DMS53 (cell line): ENCODE measurements around the gene SLC39A12.

Experiments used
- DNase-seq: peaks from one replicate; lab custom pipeline; 2025; lab: John Stamatoyannopoulos, UW

Gene SLC39A12

DNA sequence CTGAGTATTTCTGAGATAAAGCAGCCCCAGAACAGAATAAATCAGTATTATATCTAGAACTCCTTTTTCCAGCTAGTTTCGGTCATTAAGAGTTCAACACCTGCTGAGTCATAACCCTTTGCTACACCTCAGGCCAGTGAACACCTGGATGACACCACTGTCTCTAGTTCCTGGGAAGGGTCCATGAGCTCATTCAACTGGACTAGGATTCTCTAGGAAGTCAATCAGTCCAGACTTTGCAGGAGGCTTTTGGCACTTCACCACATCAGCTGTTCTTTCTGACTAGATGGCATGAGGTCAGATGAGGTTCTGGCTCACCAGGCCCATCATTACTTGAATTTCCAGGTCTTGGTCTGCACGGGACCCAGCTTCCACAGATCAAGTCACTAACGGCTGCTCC, 11.7 kb downstream of the SLC39A12 start:
- peak; percentile 71 for DNase-seq

DNA sequence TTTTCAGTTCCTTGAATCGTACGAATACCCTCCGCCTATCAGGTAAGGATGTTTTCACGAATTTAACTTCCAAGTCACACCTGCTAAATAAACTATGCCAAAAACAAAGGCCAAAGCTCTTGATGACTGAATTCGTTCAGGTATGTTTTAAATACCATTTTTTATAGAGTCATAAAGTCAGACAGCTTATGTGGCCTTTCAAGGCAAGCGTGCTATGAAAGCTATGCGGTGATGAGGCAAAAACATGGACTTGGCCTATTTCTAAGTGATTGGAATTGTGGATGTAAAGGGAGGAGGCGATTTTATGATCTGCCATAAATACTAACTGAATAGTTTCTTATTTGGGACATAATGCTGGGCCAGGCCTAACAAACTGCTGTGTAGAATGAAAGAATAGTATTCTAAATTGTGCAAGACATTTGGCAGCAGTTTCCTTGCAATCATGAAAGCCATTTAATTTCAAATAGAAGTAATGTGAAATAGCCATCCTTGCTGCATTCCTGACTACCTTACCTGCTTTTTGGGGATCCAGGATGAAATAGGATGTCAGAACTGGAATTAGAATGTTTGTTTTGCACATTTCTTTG, 14.0 kb downstream of the SLC39A12 start:
- no peak for DNase-seq

DNA sequence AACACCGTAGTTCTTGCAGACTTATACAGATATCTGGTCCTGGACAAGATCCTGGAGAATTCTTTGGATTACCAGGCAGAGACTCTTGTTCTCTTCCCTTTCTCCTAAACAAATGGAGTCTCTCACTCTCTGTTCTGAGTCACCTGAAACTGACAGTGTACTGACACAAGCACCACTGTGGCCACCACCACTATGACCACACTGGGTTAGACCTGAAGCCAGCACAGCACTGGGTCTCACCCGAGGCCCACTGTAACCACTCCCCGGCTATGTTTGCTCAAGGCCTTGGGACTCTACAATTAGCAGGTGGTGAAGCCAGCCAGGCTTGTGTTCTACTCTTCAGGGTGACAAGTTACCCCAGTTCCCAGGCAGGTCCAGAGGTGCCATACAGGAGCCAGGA, 22.8 kb downstream of the SLC39A12 start:
- no peak for DNase-seq

DNA sequence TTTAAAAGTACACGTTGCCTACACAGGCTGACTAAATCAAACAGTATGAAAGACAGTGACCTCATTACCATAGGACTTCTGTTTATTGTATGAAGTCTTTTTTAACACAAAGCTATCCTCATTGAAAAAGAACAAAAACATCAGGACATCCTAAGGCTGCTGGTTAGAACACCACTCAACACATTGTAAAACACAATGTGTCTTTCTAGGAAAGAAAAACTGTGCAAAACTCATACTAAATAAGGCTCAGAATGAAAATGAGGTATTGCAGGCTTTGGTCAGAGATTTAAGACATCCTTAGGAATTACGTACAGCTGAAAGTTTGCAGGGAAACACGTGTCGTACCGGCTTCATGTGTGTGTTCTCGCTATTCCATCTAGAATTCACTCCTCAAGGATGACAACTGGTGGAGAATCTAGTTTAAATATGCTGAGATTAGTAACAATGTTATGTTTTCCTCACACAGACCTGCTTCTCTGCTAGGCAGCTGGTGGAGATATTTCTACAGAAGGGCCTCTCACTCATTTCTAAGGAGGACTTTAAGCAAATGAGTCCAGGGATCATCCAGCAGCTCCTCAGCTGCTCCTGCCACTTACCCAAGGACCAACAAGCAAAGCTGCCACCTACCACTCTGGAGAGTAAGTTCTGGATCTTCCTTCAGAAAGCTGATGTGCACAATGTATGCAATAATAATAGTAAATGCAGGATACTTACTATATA, 29.3 kb downstream of the SLC39A12 start:
- no peak for DNase-seq

DNA sequence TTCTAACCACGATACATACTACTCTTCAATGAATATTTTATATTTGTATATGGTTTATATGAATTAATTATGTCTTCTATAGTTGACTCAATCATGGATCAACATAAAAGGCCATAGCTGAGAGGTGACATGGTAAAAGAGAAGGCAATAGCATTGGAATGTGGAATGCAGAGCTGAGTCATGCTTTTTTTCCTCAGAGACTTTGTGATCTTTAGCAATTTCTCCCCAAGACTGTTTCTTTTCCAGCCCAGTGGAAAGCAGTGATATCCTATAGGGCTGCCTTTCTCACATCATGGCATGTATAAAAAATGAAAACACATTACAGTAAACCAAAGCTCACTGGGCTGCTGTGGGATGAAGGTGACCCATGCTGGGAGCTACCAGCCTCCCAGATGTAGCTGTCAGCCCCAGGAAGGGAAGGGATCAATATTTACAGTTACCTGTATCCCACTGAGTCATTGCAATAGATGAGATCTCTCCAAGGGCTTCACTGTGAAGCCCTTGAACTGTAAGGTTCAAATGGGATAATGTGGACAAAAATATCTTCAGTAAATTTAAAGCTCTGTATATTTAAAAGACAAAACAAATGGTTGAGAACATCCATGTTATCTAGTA, 30.2 kb downstream of the SLC39A12 start:
- DNase-seq: peak; percentile 28

DNA sequence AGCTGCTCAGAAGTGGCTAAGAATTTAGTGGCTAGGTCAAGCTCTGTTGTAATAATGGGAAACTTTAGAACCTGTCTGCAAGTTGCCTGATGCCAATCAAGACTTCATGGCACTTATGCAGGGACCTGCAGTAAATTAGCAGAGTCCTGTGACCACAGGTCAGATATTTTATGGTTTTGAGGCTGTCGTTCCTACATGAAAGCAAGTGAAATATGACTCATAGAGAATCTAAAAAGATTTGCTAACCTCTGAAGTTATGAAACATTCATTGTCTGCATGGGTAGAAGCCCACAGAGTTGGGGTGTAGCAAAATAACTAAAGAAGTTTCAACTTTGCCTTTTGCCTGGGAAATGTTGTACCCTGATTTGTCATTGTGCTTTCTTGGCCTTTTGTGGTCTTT, 32.3 kb downstream of the SLC39A12 start:
- no peak for DNase-seq

DNA sequence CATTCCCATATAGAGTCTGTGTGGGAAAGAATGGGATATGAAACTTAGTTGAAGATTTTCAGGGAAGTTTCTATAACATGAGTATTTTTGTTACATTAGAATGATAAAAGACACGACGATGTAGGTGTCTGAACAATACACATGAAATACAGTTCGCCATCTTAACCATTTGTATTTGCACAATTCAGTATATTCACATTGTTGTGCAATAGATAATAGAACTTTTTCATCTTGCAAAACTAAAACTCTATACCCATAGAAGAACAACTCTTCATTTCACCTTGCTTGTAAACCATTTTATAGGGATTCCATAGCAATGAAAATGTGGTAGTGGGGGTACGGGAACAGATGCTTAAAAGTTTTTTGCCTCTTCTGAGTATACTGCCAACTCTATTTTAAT, 32.8 kb downstream of the SLC39A12 start:
- no peak for DNase-seq

DNA sequence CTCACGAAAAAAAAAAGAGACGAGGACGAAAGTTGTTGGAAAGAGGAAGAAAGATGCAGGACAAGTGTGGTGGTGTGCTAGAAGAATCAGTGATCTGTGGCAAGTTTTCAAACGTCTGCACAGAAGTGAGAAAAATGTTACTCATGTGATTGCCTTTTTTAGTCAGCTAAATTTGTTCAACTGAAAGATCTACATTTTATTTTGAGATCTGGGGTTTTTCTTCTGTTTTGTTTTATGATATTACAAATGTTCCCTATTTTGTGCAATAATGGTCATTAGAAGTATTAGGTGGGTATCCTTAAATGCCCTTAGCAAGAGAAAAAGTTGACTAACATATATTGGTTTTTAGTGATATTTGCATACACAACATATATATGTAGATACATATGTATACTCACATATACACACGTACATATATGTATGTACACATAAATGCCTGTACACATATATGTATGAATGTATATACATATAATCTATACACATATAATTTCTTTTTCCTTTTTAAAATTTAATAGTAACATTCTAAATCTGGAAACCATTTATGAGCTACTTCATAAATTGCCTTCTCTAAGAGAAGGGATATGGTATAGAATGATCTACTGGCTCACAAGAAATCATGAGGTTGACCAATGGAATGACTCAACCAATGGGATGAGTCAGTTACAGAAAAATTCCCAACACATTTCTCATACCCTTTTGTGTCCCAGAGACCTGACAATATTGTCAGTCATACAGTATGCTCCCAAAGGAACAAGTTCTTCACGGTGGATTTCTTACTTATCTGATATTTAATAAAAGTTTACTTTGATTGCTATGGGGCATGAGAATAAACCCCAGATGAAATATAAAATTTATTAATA, 38.4 kb downstream of the SLC39A12 start:
- DNase-seq: peak; percentile 36

DNA sequence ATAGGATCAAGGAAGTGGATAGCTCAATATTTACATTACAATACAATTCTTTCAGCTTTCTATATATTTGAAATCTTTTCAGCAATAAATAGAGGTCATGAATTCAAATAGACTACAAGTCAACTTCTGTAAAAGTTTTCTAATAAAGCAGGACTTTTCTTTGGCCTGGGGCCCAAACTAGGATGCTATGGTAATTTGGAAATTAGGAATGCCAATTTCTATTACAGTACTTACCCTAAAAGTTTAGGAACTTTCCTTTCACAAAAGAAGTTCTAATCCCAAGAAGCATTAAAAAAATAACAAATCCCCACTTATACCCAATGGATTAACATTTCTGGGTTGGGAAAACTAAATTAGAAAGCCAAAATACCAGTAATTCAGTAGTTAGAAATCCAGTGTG, 40.5 kb downstream of the SLC39A12 start:
- DNase-seq: no peak

DNA sequence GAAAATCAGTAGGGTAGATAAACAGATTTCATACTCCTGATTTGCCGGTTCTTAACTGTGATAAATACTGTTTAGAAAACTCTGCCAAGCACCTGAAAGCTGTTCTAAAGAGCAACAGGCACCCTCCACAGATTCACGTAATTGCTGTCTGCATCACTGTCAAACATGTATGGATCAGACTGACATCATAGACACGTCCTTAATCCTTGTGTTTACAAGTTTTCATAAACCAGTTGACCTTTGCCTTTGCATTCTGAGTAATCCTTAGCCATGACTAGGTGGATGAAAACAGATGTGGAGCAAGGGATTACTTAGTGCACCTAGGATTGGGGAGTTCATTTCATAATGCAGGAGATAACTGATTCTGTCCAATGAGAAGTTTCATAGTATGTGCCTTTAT, 41.6 kb downstream of the SLC39A12 start:
- peak; percentile 90 for DNase-seq

DNA sequence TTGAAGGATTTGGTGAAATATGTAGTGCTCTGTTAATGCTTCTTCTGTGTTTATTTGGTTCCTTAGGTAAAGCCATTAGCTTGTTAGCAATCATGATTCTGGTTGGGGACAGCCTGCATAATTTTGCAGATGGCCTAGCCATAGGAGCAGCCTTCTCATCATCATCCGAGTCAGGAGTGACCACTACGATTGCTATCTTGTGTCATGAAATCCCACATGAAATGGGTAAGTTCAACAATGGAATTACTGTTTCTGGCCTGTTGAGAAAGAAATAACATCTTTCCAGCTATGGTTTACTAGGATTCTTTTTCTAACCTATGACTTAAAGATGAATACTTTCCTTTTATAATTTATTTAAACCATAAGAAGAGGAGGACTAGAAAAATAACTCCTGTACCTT, 48.9 kb downstream of the SLC39A12 start:
- DNase-seq: no peak

DNA sequence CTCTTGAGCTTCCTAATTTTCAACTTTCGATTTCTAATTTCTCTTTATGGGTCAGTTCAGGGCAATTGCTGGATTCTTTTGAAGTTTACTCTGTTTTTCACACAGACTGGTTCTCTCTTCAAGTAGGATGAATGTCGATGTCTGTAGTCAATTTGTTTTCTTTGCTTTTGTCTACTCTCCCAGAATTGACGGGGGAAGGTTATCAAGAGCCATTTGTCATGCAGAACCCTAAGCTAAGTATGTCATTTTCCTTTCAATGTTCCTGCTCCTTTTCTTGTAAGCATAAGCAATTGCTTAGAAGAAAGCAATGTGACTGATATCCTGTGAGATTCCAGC, 53.7 kb downstream of the SLC39A12 start:
- DNase-seq: no peak

DNA sequence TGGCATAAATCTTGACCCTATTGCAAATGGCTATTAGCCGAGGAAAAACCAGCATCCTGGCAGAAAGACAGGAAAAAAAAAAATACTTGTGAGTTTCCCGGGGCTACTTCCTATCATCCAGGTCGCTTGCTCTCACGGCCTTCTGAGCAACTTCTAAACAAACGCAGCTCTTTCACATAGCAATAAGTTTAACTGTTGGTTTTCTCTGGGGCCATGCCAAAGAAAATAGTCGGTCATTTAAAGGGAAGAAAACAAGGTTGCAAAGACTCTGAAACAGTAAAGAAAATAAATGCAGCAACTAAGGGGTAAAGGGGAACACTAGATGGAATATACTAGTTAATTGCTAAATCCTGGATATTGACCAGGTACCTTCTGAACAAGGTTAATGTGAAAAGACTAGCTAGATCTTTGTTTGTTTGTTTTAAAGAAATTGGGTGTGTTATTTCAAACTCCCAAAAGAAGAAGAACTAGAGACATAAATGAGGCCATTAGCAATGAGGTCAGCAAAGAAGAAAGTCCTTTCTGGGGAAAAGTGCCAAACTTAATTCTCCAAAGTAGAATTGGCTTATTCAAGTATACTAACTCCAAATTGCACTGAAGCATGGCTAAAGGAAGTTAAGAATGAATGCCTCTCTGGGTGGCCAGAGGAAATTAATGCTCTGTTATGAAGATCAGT, 54.2 kb downstream of the SLC39A12 start:
- no peak for DNase-seq

DNA sequence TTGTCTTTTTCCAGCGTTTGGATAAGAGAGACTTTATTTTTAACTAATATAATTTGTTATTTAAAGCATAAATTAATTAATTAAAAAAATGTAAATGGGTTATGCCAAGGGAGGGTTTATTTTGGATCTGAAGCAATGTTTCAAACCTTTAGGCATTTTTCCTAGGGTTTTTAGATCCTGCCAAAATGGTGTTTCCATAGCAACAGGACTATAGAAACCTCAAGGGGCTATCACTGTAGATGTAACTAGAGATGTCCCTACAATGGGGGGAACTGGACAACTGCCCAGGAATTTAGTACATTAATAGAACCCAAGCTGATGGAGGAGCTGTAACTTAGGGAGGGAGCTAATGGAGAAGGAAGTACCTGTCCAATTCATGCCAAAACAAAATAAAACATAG, 57.3 kb downstream of the SLC39A12 start:
- DNase-seq: no peak

DNA sequence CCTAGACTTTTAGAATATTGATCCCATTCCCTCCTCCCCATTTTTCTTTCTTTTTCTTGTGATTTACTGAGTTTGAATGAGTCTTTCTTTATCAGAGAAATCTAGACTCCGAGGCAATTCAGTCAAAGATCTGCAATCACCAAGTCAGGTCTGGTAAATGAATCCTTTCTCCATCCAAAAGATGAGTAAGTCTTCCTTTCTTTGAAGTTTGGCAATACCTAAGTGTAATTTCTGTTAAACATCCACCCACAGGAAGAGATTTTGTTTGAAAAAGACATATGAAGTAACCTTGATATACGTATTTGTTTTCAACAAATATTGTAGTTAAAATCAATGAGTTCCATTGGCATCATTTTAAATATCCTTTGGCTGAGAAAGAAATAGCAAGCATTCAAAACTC, 58.3 kb downstream of the SLC39A12 start:
- no peak for DNase-seq

DNA sequence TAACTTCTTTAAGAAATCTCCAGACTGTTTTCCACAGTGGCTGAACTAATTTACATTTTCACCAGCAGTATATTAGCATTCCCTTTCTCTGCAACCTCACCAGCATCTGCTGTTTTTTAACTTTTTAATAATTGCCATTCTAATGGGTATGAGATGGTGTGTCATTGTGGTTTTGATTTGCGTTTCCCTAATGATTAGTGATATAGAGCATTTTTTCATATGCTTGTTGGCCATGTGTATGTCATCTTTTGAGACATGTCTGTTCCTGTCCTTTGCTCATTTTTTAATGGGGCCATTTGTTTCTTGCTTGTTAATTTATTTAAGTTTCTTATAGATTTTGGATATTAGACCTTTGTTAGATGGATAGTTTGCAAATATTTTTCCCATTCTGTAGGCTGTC, 68.8 kb downstream of the SLC39A12 start:
- DNase-seq: no peak

DNA sequence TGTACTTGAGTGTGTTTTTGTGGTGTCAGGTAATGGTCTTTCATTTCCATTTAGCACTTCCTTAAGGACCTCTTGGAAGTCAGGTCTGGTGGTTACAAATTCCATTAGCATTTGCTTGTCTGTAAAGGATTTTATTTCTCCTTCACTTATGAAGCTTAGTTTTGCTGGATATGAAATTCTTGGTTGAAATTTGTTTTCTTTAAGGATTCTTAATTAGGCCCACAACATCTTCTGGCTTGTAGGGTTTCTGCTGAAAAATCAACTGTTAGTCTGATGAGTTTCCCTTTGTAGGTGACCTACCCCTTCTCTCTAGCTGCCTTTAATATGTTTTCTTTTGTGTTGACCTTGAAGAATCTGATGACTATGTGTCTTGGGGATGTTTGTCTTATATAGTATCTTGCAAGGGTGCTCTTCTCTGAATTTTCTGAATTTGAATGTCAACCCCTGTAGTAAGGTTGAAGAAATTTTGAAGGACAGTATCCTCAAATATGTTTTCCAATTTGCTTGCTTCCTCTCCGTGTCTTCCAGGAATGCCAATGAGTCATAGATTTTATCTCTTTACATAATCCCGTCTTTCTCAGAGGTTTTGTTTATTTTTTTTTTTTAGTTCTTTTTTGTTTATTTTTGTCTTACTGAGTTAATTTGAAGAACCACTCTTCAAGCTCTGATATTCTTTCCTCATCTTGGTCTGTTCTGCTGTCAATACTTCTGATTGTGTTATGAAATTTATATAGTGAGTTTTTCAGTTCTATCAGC, 70.2 kb downstream of the SLC39A12 start:
- peak; percentile 57 for DNase-seq

DNA sequence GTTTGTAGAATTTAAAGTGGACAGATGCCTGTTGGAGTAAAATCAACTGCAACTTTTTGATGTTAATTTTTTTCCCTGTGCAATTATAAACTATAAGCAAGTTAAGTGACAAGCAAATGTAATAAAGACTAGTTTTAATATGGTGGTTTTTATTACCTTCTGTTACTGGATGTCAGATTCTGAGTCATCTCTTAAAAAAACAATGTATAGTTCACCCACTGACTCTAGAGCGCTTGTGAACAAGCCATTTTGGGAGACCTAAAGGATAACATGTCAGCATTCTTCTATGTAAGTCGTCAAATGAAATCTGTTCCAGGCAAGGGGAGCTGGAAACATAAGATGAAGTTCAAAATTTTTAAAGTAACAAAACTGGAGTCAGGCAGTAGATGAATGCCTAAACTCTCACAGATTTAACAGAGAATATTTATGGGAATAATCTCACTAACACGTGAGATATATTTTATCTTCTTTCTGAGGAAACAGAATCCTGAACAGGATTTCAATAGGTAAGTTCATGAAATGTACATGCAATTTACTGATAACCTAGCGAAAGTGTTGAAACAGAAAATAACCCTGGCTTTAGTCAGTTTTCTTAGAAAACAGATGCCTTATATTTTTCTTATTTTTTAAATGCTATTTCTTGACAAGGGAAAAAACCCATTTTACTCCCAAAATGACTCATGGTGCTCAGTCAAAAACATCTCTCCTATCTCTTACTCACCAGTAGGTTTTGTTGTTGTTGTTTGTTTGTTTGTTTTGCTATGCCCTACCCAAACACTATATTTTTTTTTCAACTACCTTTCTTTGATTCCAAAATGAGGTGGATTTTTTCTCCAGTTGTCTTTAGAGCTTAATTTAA, 91.7 kb downstream of the SLC39A12 start:
- no peak for DNase-seq

DNA sequence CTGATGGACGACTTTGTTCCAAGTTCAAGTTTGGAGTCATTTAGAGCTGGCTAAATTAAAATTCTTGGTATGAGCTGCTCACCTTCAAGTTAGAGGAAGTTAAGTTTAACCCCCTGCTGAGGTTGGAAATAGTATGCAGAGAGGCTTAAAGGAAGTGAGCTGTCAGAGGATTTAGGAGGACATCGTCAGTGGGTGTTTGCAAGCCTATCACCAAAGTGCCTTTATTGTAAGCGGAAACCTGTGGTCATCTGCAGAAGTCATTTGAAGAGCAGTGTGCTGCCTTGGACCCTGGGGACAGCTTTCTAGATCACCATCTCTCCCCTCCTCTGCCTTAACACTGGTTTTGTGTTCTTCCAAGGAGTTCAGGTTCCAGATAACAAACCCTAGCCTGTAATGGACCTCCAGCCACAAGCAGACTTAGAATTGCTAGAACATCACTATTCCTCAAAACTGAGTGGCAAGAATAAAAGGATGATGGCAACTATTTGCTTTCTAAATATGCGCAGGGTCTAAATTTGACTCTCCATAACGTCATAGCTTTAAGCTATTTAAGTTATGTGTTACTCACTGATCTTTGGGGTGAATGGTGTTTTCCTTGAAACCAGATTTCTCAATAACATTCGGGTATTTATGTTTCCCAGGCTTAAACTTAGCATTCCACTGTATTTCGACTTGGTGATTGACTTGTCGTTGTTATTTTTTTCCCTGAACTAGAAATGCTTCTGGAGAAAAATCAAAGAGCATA, 93.4 kb downstream of the SLC39A12 start:
- DNase-seq: no peak

DNA sequence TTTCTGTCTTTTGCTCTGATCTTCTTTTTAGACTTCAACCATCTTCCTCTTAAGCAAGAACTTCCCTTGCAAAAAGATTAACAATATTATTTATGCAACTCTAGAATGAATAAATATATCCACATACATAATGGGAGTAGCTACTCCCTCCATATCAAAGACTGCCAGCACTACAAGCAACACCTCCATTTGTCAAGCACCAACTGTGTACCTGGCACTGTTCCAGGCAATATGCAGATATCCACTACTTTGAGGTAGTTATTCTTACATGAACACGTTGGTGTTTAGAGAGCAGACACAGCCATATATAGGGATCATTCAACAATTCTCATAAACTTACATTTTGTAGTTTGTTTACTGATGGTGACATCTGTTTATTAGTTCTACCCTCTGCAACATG, 104.9 kb downstream of the SLC39A12 start:
- no peak for DNase-seq
